Mononuclear cell (primary cell): Measurements from ENCODE around the gene PPT2. TPM values are rescaled to one million over a fixed set of nuclear protein-coding genes. Genes with fewer than 3 reads are reported as not detected.

ENCODE experiments used
- H3K27me3 ChIP-seq: 2 replicates; pipeline ENCODE4 v1.6.0; 2011; ENCODE audit warnings: low read length, control low read depth; ENCODE audit not compliant: insufficient read depth
- H3K4me1 ChIP-seq: 2 replicates; pipeline ENCODE4 v1.5.1; 2011; ENCODE audit warnings: mild to moderate bottlenecking, low read length, control low read depth; ENCODE audit not compliant: insufficient read depth
- H3K4me3 ChIP-seq: 2 replicates; pipeline ENCODE4 v1.5.1; 2011; ENCODE audit warnings: mild to moderate bottlenecking, low read length, moderate library complexity
- H3K9me3 ChIP-seq: 2 replicates; pipeline ENCODE4 v1.5.1; 2011; ENCODE audit warnings: low read depth, mild to moderate bottlenecking, control low read depth, low read length
- total RNA-seq: library from RNA; depleted of rRNA; stranded (reverse); fragments of >200 nt; gene quantifications from one replicate; pipeline ENCODE4 v1.2.3, GENCODE V29; 2012

The PPT2 gene, protein sequence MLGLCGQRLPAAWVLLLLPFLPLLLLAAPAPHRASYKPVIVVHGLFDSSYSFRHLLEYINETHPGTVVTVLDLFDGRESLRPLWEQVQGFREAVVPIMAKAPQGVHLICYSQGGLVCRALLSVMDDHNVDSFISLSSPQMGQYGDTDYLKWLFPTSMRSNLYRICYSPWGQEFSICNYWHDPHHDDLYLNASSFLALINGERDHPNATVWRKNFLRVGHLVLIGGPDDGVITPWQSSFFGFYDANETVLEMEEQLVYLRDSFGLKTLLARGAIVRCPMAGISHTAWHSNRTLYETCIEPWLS
- 6.0 TPM for total RNA-seq

DNA sequence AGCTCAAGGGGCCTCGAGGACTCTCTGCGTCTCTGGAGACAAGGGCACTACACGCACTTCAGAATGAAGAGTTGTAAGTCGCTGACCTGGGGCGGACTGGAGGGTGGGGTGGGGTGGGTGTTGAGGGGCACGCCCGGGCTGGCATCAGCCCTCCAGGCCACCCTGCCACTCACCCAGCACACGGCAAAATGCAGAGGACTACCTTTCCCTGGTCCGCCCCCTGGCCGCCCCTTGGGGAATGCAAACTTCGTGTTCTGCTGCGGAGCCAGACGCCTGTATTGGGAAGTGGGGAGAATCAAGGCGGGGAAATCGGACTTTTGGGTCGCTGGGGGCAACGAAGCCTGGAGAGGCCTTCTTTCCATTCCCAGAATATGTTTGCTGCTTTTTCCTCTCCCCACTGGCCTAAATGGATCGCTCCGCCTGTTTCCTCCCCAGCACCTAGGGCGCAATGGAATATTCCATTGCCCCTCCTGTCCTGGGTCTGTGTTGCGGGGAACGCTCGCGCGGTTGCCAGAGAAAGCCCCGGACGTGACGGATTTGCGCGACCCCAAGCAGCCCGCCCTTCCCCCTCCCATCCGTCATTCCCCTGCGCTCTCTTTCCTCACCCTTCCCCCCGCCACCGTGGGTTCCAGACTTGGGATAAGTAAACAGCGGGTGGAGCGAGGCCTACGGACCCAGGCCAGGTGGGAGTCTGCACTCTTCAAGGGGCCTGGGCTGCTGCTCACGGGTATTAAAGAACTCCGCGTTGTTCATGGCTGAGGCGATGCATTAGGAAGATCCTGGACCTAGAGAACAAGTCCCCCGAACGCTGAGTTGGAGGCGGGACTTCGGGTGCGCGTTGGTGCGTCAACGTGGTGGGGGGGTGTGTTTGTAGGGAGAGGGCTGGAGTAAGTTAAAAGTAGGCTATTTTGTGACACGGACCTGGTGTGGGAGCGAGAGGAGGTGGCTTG, at the start of gene PPT2:
PPT2 (plus strand) TSS at position 578 of the 950 bp plus-strand sequence. CDS start 454 bp downstream, outside the sequence.
- no peaks in the 10 kb centered on the region for H3K9me3 ChIP-seq
- peaks cover 36% of the 10 kb centered on the region for H3K4me1 ChIP-seq
- H3K27me3 ChIP-seq: peaks cover 33% of the 10 kb centered on the region
- H3K4me3 ChIP-seq: peak within 1 kb of the TSS; percentile 49

DNA sequence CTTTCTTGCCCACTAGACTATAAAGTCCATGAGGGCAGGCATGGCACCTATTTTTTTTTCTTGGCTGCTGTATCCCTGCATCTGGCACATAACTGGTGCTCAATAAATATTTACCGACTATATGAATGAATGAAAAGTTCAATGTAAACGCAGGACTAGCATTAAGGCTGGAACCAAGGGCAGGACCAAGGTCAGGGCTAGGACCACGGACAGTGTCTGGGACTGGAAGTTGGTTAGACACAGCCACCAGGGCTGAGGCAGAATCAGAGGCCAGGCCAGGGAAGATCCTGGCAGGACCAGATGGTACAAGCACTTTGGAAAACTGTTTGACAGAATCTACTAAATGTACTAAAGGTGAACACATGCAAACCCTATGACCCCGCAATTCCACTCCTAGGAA, 48.5 kb upstream of the PPT2 start:
- Histone ChIP-seq H3K4me1 (peaks cover 11% of the 10 kb centered on the region), H3K27me3 (peaks cover 16% of the 10 kb centered on the region), H3K9me3 (no peaks in the 10 kb centered on the region), H3K4me3 (no peak overlapping the region)

DNA sequence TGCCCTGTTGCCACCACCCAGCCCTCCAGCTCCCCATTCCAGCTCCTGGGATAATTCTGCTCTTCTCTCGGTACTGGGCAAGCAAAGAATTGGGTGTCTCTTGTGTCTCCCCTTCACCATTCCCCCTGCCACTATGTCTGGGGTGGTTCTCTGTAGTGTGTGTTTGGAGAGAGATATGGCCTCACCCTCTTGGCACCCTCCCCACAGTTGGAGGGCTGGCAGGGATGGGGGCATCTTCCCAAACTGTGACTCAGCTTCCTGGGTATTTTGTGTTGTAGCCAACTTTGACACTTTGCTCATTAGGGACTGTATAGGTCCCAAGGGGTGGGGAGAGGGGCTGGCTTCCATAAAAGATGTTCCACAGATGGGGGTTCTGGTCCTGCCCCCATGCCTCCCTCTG, 46.5 kb upstream of the PPT2 start:
- Histone ChIP-seq H3K4me3 (no peak overlapping the region), H3K4me1 (peaks cover 11% of the 10 kb centered on the region), H3K27me3 (peaks cover 16% of the 10 kb centered on the region)

DNA sequence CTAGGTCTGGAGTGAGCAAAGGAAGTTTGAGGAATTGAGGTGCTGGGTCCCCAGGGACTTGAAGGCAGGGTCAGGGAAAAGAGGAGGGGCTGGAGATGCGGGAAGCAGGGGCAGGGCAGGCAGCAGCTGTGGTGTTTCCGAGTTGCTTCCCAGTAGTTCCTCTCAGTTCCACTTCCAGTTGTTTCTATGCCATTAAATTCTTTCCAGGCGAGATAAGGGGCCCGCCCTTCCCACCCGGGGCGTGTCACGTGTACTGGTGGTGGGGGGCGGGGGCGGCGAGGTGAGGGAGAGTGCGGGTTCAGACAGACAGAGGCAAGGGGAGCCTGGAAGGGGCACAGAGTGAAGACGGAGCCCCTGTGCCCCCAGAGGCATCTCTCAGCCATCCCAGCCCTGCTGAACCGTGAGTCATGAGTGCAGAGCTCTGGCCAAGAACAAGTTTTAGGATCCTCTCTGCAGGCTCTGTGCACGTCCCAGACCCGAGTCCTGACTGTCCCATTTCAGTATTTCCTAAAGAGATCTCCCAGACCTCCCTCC, 45.8 kb upstream of the PPT2 start:
- H3K4me1 ChIP-seq: peaks cover 11% of the 10 kb centered on the region
- no peaks in the 10 kb centered on the region for H3K9me3 ChIP-seq
- H3K27me3 ChIP-seq: peaks cover 16% of the 10 kb centered on the region
- H3K4me3 ChIP-seq: no peak overlapping the region

More for the DNA sequence above, 46.5 kb upstream of the PPT2 start:
- H3K9me3 ChIP-seq: no peaks in the 10 kb centered on the region

DNA sequence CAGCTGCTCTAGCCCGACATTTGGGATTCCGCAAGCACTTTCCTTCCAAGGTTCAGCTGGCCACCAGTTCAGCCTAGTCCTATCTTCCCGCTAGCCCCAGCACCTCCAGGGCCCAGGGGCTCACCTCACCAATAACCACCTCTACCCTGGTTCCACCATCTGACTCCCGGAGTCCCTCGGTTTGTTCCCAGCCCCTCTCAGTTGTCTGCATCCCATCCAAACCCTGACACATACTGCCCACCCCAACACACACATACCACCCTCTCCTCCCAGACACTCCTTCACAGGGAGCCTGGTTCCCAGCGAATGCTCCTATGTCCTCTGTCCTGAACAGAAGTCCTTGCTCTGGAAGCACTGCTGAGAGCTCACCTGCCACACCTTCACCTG, 45.2 kb upstream of the PPT2 start:
- Histone ChIP-seq H3K4me3 (no peak overlapping the region), H3K9me3 (no peaks in the 10 kb centered on the region), H3K27me3 (peaks cover 16% of the 10 kb centered on the region), H3K4me1 (peaks cover 11% of the 10 kb centered on the region)

DNA sequence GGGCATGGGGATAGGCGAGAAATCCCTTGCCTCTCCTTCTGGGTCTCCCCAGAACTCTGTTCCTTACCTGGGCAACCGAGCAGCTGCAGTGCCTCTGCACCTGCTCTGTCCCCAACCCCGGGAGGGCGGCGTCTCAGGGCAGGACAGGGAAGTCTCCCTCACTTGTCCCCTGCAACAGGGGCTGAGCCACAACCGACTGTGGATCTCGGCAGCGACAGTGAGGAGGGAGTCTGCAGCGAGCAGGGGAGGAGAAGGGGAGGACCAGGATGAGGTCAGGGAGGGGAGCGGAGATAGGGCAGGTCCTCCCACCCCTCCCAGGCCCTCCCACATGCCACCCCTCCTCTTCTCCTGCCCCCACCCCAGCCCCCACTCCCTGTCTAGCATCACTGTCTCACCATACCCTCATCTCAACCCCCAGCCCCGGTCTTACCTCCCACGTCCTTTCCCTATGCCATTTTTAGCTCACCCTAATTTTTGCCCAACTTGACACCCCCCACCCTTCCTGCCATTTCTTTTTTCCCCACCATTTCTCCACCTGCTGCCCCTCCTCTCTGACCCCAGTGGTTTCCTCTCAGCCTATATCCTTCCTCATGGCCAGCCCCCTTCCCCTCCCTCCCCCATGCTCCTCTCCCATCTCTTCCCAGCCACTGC, 44.7 kb upstream of the PPT2 start, which contains the start of gene TNXB:
TNXB (minus strand) TSS at position 225 of the 651 bp plus-strand sequence. CDS start 11,140 bp downstream, outside the sequence.
- Histone ChIP-seq H3K4me1 (peaks cover 11% of the 10 kb centered on the region), H3K4me3 (no peak within 1 kb of the TSS), H3K9me3 (no peaks in the 10 kb centered on the region), H3K27me3 (peaks cover 16% of the 10 kb centered on the region)

DNA sequence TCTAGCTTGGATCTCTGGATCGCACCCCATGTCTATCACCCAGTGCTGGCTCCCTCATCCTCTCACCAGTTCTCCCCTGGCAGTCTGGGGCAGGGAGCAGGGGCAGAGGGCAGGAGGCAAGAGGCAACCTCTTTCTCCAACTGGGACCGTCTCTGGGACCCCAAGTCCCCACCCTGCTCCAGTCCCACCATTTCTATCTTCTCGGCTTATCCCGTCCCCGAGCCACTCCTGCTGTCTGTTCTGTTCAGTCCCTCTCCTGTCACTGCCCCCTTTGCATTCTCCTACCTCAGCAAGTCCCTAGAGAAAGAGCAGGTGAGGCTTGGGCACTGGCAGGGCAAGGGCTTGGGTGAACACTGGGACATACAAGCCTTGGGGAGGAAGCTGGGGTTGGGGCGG, 44.2 kb upstream of the PPT2 start:
- no peak overlapping the region for H3K4me3 ChIP-seq
- H3K27me3 ChIP-seq: peaks cover 14% of the 10 kb centered on the region
- H3K4me1 ChIP-seq: peaks cover 11% of the 10 kb centered on the region
- H3K9me3 ChIP-seq: no peaks in the 10 kb centered on the region

DNA sequence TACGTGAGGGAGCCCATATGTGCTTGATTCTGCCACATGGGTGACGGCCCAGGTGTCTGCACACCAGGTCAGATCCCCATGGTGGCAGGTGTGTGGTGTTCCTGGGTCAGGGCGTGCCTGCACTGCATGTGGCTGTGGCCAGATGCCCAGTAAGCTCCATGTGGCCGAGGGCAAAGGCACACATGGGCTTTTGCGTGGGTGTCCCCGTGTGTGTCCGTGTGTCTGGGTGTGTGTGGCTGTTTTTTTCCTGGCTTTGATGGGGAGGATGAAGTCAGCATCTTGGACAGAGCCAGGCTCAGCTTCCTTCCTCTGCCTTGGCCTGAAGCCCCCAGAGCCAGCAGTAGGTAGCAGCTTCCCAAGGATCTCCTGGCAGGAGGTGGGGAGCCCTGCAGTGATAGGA, 43.3 kb upstream of the PPT2 start:
- Histone ChIP-seq H3K27me3 (peaks cover 11% of the 10 kb centered on the region), H3K9me3 (no peaks in the 10 kb centered on the region), H3K4me1 (peaks cover 11% of the 10 kb centered on the region), H3K4me3 (no peak overlapping the region)

DNA sequence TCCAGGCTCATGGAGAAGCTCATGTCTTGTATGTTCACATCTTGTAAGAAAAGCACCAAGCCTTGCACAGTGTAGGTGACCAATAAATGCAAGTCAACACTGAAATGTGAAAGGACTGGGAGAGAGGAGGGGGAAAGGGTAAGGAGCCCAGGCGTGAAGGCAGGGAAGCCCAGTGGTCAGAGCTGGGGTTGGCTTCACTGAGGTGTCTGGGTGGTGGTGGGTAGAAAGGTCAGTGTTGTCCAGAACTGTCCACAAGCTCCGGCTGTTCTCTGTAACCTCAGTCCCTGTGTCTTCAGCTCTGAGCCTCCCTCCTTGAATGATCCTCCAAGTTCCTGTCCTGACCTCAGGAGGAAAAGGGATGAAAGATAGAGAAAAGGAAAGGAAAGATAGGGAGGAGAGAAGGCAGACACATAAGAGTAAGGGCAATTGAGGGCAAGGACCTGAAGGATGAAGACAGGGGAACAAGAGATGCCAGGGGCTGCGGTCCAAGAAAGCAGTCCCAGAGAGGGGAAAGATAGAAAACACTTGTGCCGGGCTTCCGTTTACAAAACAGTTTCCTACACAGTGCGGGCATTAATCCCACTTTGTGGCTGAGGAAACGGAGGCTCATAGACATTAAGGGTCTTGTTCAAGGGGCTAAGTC, 42.4 kb upstream of the PPT2 start:
- Histone ChIP-seq H3K9me3 (no peaks in the 10 kb centered on the region), H3K27me3 (peaks cover 8% of the 10 kb centered on the region), H3K4me3 (no peak overlapping the region), H3K4me1 (peaks cover 11% of the 10 kb centered on the region)

DNA sequence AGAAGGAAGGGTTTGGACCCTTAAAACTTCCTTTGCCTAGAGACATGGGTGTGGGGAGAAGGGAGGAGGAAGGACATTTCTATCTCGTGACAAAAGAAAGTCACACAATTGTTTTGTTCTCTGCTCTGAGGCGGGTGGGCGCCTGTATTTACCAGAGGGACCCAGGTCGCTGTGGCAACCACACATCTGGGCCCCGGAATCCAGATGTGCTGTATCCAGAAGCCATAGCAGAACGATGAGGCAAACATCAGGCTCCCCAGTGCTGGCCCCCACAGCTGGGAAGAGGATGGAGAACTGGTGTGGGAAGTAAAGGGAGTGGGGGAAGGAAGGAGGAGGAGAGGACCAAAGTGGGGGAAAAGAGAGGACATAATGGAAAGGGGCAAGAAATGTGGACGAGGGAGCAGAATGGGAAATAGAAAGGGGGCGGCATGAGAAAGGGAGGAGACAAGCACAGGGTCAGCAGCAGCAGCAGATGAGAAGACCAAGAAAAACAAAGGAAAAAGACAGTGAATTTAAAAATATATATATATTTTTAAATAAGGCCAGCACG, 41.4 kb upstream of the PPT2 start:
- Histone ChIP-seq H3K4me1 (peaks cover 10% of the 10 kb centered on the region), H3K9me3 (no peaks in the 10 kb centered on the region), H3K4me3 (no peak overlapping the region), H3K27me3 (peaks cover 6% of the 10 kb centered on the region)

DNA sequence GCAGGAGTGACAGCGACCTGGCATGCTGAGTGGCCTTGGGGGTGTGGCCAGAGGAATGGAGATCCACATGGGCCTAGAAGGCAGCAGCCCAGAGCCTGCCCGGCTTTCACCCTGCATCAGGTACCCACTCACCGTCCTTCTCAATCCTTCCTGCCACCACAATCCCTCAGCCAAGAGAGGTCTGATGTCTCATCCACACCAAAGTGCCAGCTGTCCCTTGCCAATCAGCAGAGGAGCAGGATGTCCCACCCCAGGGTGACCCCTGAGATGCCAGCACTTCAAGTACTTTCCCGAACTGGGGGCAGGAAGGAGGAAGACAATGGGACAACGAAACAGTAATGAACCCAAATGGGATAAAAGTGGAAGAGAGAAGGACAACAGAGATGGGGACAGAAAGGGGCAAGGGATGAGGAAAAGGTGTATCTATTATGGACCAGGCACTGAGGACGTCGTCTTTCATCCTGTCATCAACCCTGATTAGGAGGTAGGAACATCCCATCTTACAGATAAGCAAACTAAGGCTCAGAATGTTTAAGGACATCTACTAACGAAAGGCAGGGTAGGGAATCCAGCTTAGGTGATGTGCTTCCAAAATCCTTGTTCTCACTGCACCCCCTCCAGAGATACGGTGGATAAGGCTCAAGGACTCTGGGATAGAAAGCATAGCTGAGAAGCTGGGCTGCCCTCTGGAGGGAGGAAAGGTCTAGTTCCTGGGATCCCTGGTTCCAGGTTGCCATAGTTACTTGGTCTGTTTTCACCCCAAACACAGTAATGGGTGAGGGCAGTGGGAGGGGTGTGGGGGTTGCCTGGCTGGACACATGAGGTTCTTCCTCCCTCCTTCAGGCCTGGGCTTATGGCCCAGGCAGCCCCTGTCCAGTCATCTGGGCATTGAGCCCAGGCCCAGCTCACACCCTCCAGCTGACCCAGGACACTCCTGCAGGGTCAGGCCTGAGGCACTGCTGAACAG, 40.3 kb upstream of the PPT2 start:
- Histone ChIP-seq H3K9me3 (no peaks in the 10 kb centered on the region), H3K4me1 (peaks cover 4% of the 10 kb centered on the region), H3K27me3 (peaks cover 2% of the 10 kb centered on the region), H3K4me3 (no peak overlapping the region)

DNA sequence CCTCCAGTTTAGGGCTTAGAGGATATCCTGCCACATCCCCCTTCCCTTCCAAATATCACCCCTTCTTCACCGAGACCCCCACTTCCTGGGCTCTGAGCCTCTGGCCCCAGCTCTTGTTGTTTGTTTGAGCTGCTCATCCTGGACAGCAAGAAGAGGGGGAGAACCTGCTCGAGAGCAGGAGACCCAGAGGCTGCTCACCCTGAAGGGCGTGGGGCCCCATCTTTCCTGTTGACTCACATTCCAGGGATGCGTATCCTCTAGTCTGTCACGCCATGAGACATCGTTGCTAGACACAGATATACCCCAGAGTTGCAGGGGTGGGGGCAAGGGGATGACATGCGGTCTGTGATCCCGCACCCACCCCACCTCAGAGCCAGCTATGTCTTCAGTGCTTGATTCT, 39.1 kb upstream of the PPT2 start:
- no peaks in the 10 kb centered on the region for H3K4me1 ChIP-seq

DNA sequence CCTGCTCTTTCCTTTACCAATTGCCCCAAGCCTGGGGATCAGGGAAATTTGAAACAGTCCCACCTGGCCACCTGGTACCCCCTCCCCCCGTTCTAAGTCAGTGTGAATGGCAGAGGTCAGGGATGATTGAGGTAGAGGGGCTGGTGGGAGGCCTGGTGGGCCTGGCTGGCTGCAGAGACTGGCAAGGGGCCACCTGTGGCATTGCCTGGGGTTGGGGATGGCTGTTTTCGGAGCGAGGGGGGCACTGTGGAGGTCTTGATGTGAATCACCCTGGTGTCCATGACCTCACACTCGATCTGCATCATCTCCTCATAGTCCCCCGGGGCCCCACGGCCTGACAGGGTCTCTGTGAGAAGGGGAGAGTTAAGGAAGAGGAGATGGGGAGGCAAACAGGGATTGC, 38.3 kb upstream of the PPT2 start:
- no peaks in the 10 kb centered on the region for H3K27me3 ChIP-seq
- H3K4me3 ChIP-seq: no peak overlapping the region
- H3K9me3 ChIP-seq: no peaks in the 10 kb centered on the region
- H3K4me1 ChIP-seq: no peaks in the 10 kb centered on the region

More for the DNA sequence above, 39.1 kb upstream of the PPT2 start:
- Histone ChIP-seq H3K9me3 (no peaks in the 10 kb centered on the region), H3K4me3 (no peak overlapping the region), H3K27me3 (no peaks in the 10 kb centered on the region)
